Neuronal stem cell (in vitro differentiated cells): ENCODE results near the gene POLE.
A peak's percentile ranks its signal among the peaks of the same experiment; 100 is the strongest.

ENCODE experiments used
- DNase-seq: peaks from one replicate; pipeline ENCODE4 v3.0.0-alpha.2; 2013; ENCODE audit warnings: low spot score
- H2AFZ ChIP-seq: one replicate; pipeline ENCODE4 v1.6.1; 2013; ENCODE audit warnings: mild to moderate bottlenecking, low read length, inconsistent platforms
- H2AK5ac ChIP-seq: 2 replicates; pipeline ENCODE4 v1.6.1; 2013; ENCODE audit warnings: low read depth, mild to moderate bottlenecking, inconsistent platforms, low read length, moderate library complexity, mixed read lengths
- H2BK120ac ChIP-seq: 2 replicates; pipeline ENCODE4 v1.6.1; 2013; ENCODE audit warnings: low read depth, mild to moderate bottlenecking, inconsistent platforms, low read length, moderate library complexity, mixed read lengths
- H2BK12ac ChIP-seq: one replicate; pipeline ENCODE4 v1.6.1; 2013; ENCODE audit warnings: low read length, inconsistent platforms
- H2BK15ac ChIP-seq: 2 replicates; pipeline ENCODE4 v1.6.1; 2013; ENCODE audit warnings: mild to moderate bottlenecking, low read length, inconsistent platforms, mixed read lengths
- H2BK5ac ChIP-seq: one replicate; pipeline ENCODE4 v1.6.1; 2013; ENCODE audit warnings: inconsistent platforms, mild to moderate bottlenecking, low read length, moderate library complexity
- H3K14ac ChIP-seq: one replicate; pipeline ENCODE4 v1.6.1; 2013; ENCODE audit warnings: low read length, inconsistent platforms
- H3K18ac ChIP-seq: 2 replicates; pipeline ENCODE4 v1.6.1; 2013; ENCODE audit warnings: low read length, inconsistent platforms
- H3K23ac ChIP-seq: 2 replicates; pipeline ENCODE4 v1.6.1; 2013; ENCODE audit warnings: low read depth, mild to moderate bottlenecking, mixed read lengths, low read length, inconsistent platforms; ENCODE audit not compliant: poor library complexity
- H3K27ac ChIP-seq: replicated peaks from 3 replicates; pipeline ENCODE4 v1.5.1; 2013; ENCODE audit warnings: low read length, inconsistent platforms
- H3K27me3 ChIP-seq, 3 experiments: 2 replicates each; pipeline ENCODE4 v1.6.1; 2013; ENCODE audit warnings: low read length in 3 of 3, mild to moderate bottlenecking in 2 of 3, inconsistent platforms in 1 of 3, low read depth in 1 of 3, mixed read lengths in 1 of 3, moderate library complexity in 1 of 3; ENCODE audit not compliant: control insufficient read depth in 3 of 3, insufficient read depth in 3 of 3
- H3K36me3 ChIP-seq, 2 donors: replicated peaks in 1 of 2; 2 replicates each; pipeline ENCODE4 v1.6.1; 2013; ENCODE audit warnings: low read length in 2 of 2; ENCODE audit not compliant: control insufficient read depth in 2 of 2, insufficient read depth in 2 of 2
- H3K4ac ChIP-seq: 2 replicates; pipeline ENCODE4 v1.6.1; 2013; ENCODE audit warnings: inconsistent platforms, mild to moderate bottlenecking, low read length, moderate library complexity
- H3K4me1 ChIP-seq, 2 donors: 1 replicate in 1 of 2; 2 replicates in 1 of 2; pipeline ENCODE4 v1.6.1; 2013; ENCODE audit warnings: low read length in 2 of 2, low read depth in 1 of 2; ENCODE audit not compliant: control insufficient read depth in 2 of 2, insufficient read depth in 1 of 2
- H3K4me2 ChIP-seq: one replicate; pipeline ENCODE4 v1.6.1; 2013; ENCODE audit warnings: mild to moderate bottlenecking, low read length, inconsistent platforms; ENCODE audit not compliant: insufficient read depth, poor library complexity, severe bottlenecking
- H3K4me3 ChIP-seq, 2 donors: 2 replicates each; pipeline ENCODE4 v1.5.1; 2013; ENCODE audit warnings: low read length in 2 of 2, mild to moderate bottlenecking in 2 of 2, inconsistent platforms in 1 of 2, moderate library complexity in 1 of 2
- H3K79me1 ChIP-seq: one replicate; pipeline ENCODE4 v1.6.1; 2013; ENCODE audit warnings: low read depth, mild to moderate bottlenecking, inconsistent platforms, low read length, moderate library complexity
- H3K9ac ChIP-seq: one replicate; pipeline ENCODE4 v1.6.1; 2013; ENCODE audit warnings: mild to moderate bottlenecking, low read depth, low read length, inconsistent platforms; ENCODE audit not compliant: poor library complexity
- H3K9me3 ChIP-seq, 2 donors: replicated peaks in 1 of 2; 2 replicates each; pipeline versions ENCODE3 to v1.6.1; 2013; ENCODE audit warnings: low read length in 2 of 2, mild to moderate bottlenecking in 2 of 2, inconsistent platforms in 1 of 2, low read depth in 1 of 2, mixed read lengths in 1 of 2, moderate library complexity in 1 of 2; ENCODE audit not compliant: control insufficient read depth in 2 of 2, insufficient read depth in 1 of 2
- H4K8ac ChIP-seq: one replicate; pipeline ENCODE4 v1.6.1; 2013; ENCODE audit warnings: low read depth, mild to moderate bottlenecking, inconsistent platforms, low read length, moderate library complexity
- H4K91ac ChIP-seq: one replicate; pipeline ENCODE4 v1.6.1; 2013; ENCODE audit warnings: low read length, low read depth, mild to moderate bottlenecking, inconsistent platforms; ENCODE audit not compliant: poor library complexity
- WGBS, 2 donors: extraction: QIAGEN DNeasy Blood & Tissue Kit; methylation state at CpG; one replicate each; pipeline ENCODE4 v1.1.7; 2013; ENCODE audit warnings: missing lambda C conversion rate in 2 of 2, mixed read lengths in 1 of 2; ENCODE audit not compliant: insufficient read length in 2 of 2, insufficient replicate concordance in 1 of 2; ENCODE audit errors: extremely low coverage in 2 of 2; 5-methylcytosine and 5-hydroxymethylcytosine counted together

The POLE gene

GRCh38 chr12:132672116-132672515, 15.0 kb downstream of the POLE start:
- Histone ChIP-seq H3K14ac (no peak overlapping the region), H3K27me3 (no peaks in the 10 kb centered on the region), H3K23ac (no peak overlapping the region), H3K4me1 (no peaks in the 10 kb centered on the region), H2BK5ac (no peak overlapping the region), H3K9ac (no peak overlapping the region), H2AFZ (no peak overlapping the region), H3K9me3 (no peaks in the 10 kb centered on the region), H3K27ac (no peak overlapping the region), H3K4me3 (peak overlapping the region in 1 of 2 donors; percentile 69), H2BK120ac (no peak overlapping the region), H4K91ac (no peak overlapping the region), H3K4me2 (no peak overlapping the region), H3K36me3 (peaks cover 69 to 97% of the 10 kb centered on the region in 2 donors), H4K8ac (no peak overlapping the region), H2BK15ac (no peak overlapping the region), H3K79me1 (peaks cover 3% of the 10 kb centered on the region), H3K4ac (no peak overlapping the region), H2BK12ac (no peak overlapping the region), H2AK5ac (no peak overlapping the region), H3K18ac (no peak overlapping the region)
- no peak for DNase-seq
- no CpG with 5 or more reads among the region's 16 CpGs for WGBS, 2 donors

GRCh38 chr12:132669166-132669879, 17.8 kb downstream of the POLE start:
- no peak overlapping the region for H3K14ac ChIP-seq
- H2BK5ac ChIP-seq: no peak overlapping the region
- no CpG with 5 or more reads among the region's 17 CpGs for WGBS, 2 donors
- no peak overlapping the region for H2BK120ac ChIP-seq
- H4K8ac ChIP-seq: no peak overlapping the region
- no peak overlapping the region for H3K4me3 ChIP-seq
- H2AFZ ChIP-seq: no peak overlapping the region
- H3K9me3 ChIP-seq: no peaks in the 10 kb centered on the region
- peaks cover 68 to 97% of the 10 kb centered on the region in 2 donors for H3K36me3 ChIP-seq
- H2AK5ac ChIP-seq: no peak overlapping the region
- no peak overlapping the region for H4K91ac ChIP-seq
- no peak overlapping the region for H3K4me2 ChIP-seq
- no peak overlapping the region for H3K23ac ChIP-seq
- H3K27me3 ChIP-seq: no peaks in the 10 kb centered on the region
- H2BK15ac ChIP-seq: no peak overlapping the region
- no peaks in the 10 kb centered on the region for H3K4me1 ChIP-seq
- H2BK12ac ChIP-seq: no peak overlapping the region
- DNase-seq: no peak
- no peak overlapping the region for H3K27ac ChIP-seq
- no peak overlapping the region for H3K9ac ChIP-seq
- no peak overlapping the region for H3K18ac ChIP-seq
- peaks cover 5% of the 10 kb centered on the region for H3K79me1 ChIP-seq
- H3K4ac ChIP-seq: no peak overlapping the region

GRCh38 chr12:132668191-132669088, 18.7 kb downstream of the POLE start:
- Histone ChIP-seq H3K4me3 (peak overlapping the region in 1 of 2 donors; percentile 55), H4K8ac (no peak overlapping the region), H3K23ac (peak overlapping the region; percentile 60), H2BK5ac (no peak overlapping the region), H2AFZ (no peak overlapping the region), H2BK120ac (no peak overlapping the region), H3K27ac (no peak overlapping the region), H3K36me3 (peaks cover 69 to 97% of the 10 kb centered on the region in 2 donors), H3K18ac (no peak overlapping the region), H3K4ac (no peak overlapping the region), H3K79me1 (peaks cover 7% of the 10 kb centered on the region), H3K27me3 (no peaks in the 10 kb centered on the region), H4K91ac (no peak overlapping the region), H2BK15ac (no peak overlapping the region), H2AK5ac (no peak overlapping the region), H3K9me3 (no peaks in the 10 kb centered on the region), H2BK12ac (no peak overlapping the region), H3K9ac (peak overlapping the region; percentile 9), H3K4me2 (no peak overlapping the region), H3K4me1 (no peaks in the 10 kb centered on the region), H3K14ac (no peak overlapping the region)
- no CpG with 5 or more reads among the region's 30 CpGs for WGBS, 2 donors
- DNase-seq: no peak

GRCh38 chr12:132665794-132666193, 21.3 kb downstream of the POLE start:
- no peak for DNase-seq
- no peak overlapping the region for H3K23ac ChIP-seq
- no peak overlapping the region for H3K18ac ChIP-seq
- no peak overlapping the region for H3K9ac ChIP-seq
- H3K14ac ChIP-seq: no peak overlapping the region
- H3K4me2 ChIP-seq: no peak overlapping the region
- peaks cover 7% of the 10 kb centered on the region for H3K79me1 ChIP-seq
- H3K4me1 ChIP-seq: no peaks in the 10 kb centered on the region
- no peak overlapping the region for H2AFZ ChIP-seq
- peaks cover 76 to 98% of the 10 kb centered on the region in 2 donors for H3K36me3 ChIP-seq
- H3K9me3 ChIP-seq: no peaks in the 10 kb centered on the region
- H4K91ac ChIP-seq: no peak overlapping the region
- no CpG with 5 or more reads among the region's 6 CpGs for WGBS, 2 donors
- H3K27me3 ChIP-seq: no peaks in the 10 kb centered on the region
- H3K4ac ChIP-seq: no peak overlapping the region
- no peak overlapping the region for H3K4me3 ChIP-seq
- H2AK5ac ChIP-seq: no peak overlapping the region
- no peak overlapping the region for H2BK120ac ChIP-seq
- no peak overlapping the region for H2BK12ac ChIP-seq
- no peak overlapping the region for H2BK5ac ChIP-seq
- H3K27ac ChIP-seq: no peak overlapping the region
- no peak overlapping the region for H2BK15ac ChIP-seq
- no peak overlapping the region for H4K8ac ChIP-seq
